ENCODE data around the gene GMCL2. TPM values are rescaled to one million over a fixed set of nuclear protein-coding genes. Genes with fewer than 3 reads are reported as not detected.

Gene GMCL2
- total RNA-seq, 2 donors from 2014 or later = not detected

DNA sequence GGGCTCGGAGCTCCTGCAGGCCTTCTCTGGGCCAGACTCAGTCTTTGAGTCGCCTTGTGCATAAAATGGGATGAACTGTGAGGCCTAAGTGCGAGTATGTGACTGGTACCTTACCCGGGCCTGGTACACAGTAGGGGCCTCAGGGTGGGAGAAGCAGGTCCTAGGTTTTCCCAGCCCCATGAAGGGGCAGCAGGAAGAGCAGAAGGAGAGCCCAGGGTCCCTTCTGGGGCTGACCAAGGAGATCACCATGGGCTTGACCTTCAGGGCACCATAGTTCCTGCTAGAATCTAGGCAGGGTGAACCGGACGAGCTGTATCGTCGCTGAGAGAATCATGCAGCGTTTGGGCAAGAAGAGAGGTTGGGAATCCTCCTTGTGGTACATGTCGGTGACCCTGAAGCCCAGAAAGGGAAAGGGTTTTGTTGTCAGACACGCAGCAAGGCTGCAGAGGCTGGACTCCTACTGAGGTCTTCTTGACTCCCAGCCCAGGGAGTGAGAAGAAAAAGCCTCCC is 45.8 kb upstream of the GMCL2 start:
- peaks cover 2% of the 10 kb centered on the region for H3K9me3 ChIP-seq (ENCODE audit: control insufficient read depth, low read length)
- peaks cover 6% of the 10 kb centered on the region for H3K4me1 ChIP-seq (ENCODE audit: control insufficient read depth, insufficient read depth, low read length)
- H3K27ac ChIP-seq (ENCODE audit: low read depth, low read length) = peak overlapping the region; percentile 22
- Mint-ChIP-seq H3K36me3 (ENCODE audit: low read depth) (peaks cover 33% of the 10 kb centered on the region), H3K27me3 (ENCODE audit: insufficient read depth) (no peaks in the 10 kb centered on the region), H3K4me1 (peaks cover 14% of the 10 kb centered on the region), H3K4me3 (peak overlapping the region; percentile 71), H3K27ac (peak overlapping the region; percentile 26), H3K9me3 (no peaks in the 10 kb centered on the region)
- H3K36me3 ChIP-seq (ENCODE audit: control insufficient read depth, insufficient read depth, low read length) = peaks cover 32% of the 10 kb centered on the region
- peak overlapping the region; percentile 87 for H3K4me3 ChIP-seq (ENCODE audit: low read length)
- WGBS, 2 experiments (ENCODE audit: insufficient coverage in 1 of 2, insufficient read length in 1 of 2) = 70 to 79% methylated on average over 10 to 11 of the region's 11 CpGs
- TF ChIP-seq, protein P1, sequence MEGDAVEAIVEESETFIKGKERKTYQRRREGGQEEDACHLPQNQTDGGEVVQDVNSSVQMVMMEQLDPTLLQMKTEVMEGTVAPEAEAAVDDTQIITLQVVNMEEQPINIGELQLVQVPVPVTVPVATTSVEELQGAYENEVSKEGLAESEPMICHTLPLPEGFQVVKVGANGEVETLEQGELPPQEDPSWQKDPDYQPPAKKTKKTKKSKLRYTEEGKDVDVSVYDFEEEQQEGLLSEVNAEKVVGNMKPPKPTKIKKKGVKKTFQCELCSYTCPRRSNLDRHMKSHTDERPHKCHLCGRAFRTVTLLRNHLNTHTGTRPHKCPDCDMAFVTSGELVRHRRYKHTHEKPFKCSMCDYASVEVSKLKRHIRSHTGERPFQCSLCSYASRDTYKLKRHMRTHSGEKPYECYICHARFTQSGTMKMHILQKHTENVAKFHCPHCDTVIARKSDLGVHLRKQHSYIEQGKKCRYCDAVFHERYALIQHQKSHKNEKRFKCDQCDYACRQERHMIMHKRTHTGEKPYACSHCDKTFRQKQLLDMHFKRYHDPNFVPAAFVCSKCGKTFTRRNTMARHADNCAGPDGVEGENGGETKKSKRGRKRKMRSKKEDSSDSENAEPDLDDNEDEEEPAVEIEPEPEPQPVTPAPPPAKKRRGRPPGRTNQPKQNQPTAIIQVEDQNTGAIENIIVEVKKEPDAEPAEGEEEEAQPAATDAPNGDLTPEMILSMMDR (conservative IDR thresholded peaks at IDR 0.05) = no peak
- no peaks in the 10 kb centered on the region for H3K27me3 ChIP-seq (ENCODE audit: control insufficient read depth, insufficient read depth, low read length, poor library complexity, severe bottlenecking)
- no peak for DNase-seq
- H3K9ac ChIP-seq (ENCODE audit: extremely low read depth, low read length, poor library complexity, severe bottlenecking) = no peak overlapping the region

DNA sequence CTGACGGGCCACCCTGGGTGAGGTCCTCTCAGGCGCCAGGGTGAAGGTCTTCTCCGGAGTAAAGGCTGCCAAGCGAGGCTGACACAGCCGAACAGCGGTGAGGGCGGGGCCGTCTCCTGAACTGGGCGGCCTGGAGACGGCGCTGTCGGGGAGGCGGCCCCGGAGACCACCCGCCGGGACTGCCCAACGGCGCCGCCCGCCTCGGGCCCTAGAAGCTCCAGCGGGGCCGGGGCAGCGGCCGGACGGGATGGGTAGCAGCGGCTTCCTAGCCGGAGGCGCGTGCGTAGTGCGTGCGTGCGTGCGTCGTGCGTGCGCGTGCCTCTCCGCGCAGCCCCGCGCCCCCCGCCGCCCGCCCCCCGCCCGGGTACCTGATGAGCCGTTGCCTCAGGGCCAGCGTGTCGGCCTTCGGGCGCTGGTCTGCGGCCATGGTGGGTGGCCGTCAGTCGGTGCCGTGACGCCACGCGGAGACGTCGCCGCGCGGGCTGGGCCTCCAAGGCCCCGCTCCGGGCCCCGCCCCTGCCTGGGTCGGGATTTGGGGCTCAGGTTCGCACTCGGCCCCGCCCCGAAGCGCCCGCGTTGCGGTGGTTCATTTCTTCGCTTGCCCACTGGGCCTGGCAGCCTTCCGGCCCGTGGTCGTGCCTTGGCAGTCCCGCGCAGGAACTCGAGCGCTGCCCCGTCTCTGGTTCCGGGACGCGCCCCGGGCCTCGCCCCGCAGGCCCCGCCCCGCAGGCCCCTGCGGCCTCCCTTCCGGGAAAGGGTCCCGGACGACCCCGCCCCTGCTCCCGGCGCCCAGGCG is 45.2 kb upstream of the GMCL2 start, which contains the start of gene PHYKPL:
PHYKPL (minus strand) TSS at position 679 of the 796 bp plus-strand sequence; CDS start at position 427, 252 bp downstream.
- peaks cover 14% of the 10 kb centered on the region for H3K4me1 Mint-ChIP-seq
- peak within 1 kb of the TSS; percentile 71 for H3K4me3 Mint-ChIP-seq
- H3K9me3 Mint-ChIP-seq = no peaks in the 10 kb centered on the region
- peak within 1 kb of the TSS; percentile 29 for H3K9ac ChIP-seq (ENCODE audit: extremely low read depth, low read length, poor library complexity, severe bottlenecking)
- peaks cover 6% of the 10 kb centered on the region for H3K4me1 ChIP-seq (ENCODE audit: control insufficient read depth, insufficient read depth, low read length)
- peak within 1 kb of the TSS; percentile 87 for H3K4me3 ChIP-seq (ENCODE audit: low read length)
- H3K36me3 ChIP-seq (ENCODE audit: control insufficient read depth, insufficient read depth, low read length) = peaks cover 39% of the 10 kb centered on the region
- H3K36me3 Mint-ChIP-seq (ENCODE audit: low read depth) = peaks cover 39% of the 10 kb centered on the region
- no peaks in the 10 kb centered on the region for H3K27me3 Mint-ChIP-seq (ENCODE audit: insufficient read depth)
- TF ChIP-seq, protein P1 (conservative IDR thresholded peaks at IDR 0.05) = peak; percentile 27
- peaks cover 8% of the 10 kb centered on the region for H3K9me3 ChIP-seq (ENCODE audit: control insufficient read depth, low read length)
- peak; percentile 88 for DNase-seq
- H3K27me3 ChIP-seq (ENCODE audit: control insufficient read depth, insufficient read depth, low read length, poor library complexity, severe bottlenecking) = no peaks in the 10 kb centered on the region
- H3K27ac Mint-ChIP-seq = peak within 1 kb of the TSS; percentile 52
- H3K27ac ChIP-seq (ENCODE audit: low read depth, low read length) = peak within 1 kb of the TSS; percentile 27
- 0% methylated on average over 36 to 102 of the region's 102 CpGs for WGBS, 2 experiments (ENCODE audit: insufficient coverage in 1 of 2, insufficient read length in 1 of 2)

DNA sequence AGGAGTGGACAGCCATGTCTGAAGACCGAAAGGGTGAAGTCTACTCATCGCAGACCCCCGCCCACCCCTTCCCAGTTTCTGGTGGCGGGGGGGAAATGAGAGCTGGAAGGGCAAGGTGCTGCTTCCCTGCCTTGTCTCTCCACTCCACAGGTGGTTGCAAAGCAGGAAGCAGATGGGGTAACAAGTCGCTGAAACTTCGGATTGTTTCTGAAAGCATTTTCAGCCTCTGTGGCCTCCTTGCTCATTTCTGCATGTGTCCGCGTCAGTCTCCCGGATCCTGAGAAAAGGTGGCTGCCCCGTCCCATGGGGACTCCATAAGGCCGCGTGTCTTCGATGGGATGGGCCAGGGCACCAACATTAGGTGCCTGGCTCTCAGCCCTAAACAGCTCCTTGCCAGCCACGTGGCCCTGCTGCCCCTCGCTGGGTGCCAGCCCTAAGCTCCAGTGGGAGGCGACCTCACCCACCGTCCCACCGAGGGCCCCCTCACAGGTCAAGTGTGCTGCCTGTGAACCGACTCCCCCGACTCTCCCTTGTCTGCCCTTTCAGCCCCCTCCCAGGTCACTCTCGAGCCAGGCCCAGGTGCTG is 44.5 kb upstream of the GMCL2 start:
- 48 to 49% methylated on average over 20 to 21 of the region's 21 CpGs for WGBS, 2 experiments (ENCODE audit: insufficient coverage in 1 of 2, insufficient read length in 1 of 2)
- H3K27ac ChIP-seq (ENCODE audit: low read depth, low read length) = peak overlapping the region; percentile 21
- peaks cover 46% of the 10 kb centered on the region for H3K36me3 Mint-ChIP-seq (ENCODE audit: low read depth)

More for the DNA sequence above, 44.5 kb upstream of the GMCL2 start:
- H3K9ac ChIP-seq (ENCODE audit: extremely low read depth, low read length, poor library complexity, severe bottlenecking) = peak overlapping the region; percentile 29
- H3K27me3 Mint-ChIP-seq (ENCODE audit: insufficient read depth) = no peaks in the 10 kb centered on the region
- H3K4me1 ChIP-seq (ENCODE audit: control insufficient read depth, insufficient read depth, low read length) = peaks cover 6% of the 10 kb centered on the region
- peaks cover 46% of the 10 kb centered on the region for H3K36me3 ChIP-seq (ENCODE audit: control insufficient read depth, insufficient read depth, low read length)
- H3K4me3 ChIP-seq (ENCODE audit: low read length) = peak overlapping the region; percentile 87
- H3K27me3 ChIP-seq (ENCODE audit: control insufficient read depth, insufficient read depth, low read length, poor library complexity, severe bottlenecking) = no peaks in the 10 kb centered on the region
- no peaks in the 10 kb centered on the region for H3K9me3 Mint-ChIP-seq
- TF ChIP-seq, protein P1 (conservative IDR thresholded peaks at IDR 0.05) = no peak
- H3K27ac Mint-ChIP-seq = peak overlapping the region; percentile 52
- peaks cover 10% of the 10 kb centered on the region for H3K9me3 ChIP-seq (ENCODE audit: control insufficient read depth, low read length)
- H3K4me1 Mint-ChIP-seq = peaks cover 14% of the 10 kb centered on the region
- no peak for DNase-seq
- peak overlapping the region; percentile 71 for H3K4me3 Mint-ChIP-seq
